GM18526 (cell line): ENCODE measurements around the gene UBL4B.

Experiments used
- POLR2A ChIP-seq: IDR thresholded peaks from 3 replicates; pipeline ENCODE4 v1.6.1; 2011; ENCODE audit not compliant: insufficient read length; ENCODE audit errors: extremely low read depth

The UBL4B gene

DNA sequence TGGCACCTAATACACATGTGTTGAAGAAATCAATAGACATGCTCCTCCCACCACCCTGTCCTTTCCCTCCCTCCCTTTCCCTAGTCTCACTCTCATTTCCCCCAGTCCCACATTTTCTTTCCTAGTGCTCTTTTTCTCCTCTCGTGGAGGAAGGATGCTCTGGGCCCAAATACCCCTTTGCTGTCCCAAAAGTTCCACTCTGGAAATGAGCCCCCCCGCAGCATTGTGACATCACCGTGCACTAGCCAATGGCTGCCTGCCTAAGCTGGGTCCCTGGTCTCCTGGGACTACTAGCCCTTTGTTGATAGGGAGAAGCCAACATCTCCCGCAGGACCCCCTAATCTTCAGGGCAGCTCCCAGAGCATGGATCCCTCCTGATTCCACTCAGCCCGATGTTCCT, at the start of gene UBL4B:
Gene UBL4B (plus strand): TSS at position 301 of the 400 bp plus-strand sequence. CDS start 92 bp downstream, at position 393.
- TF ChIP-seq POLR2A = no peak

GRCh38 chr1:110062612-110063011, 49.6 kb upstream of the UBL4B start:
- no peak for TF ChIP-seq POLR2A

GRCh38 chr1:110063781-110064180, 48.5 kb upstream of the UBL4B start:
- no peak for TF ChIP-seq POLR2A

DNA sequence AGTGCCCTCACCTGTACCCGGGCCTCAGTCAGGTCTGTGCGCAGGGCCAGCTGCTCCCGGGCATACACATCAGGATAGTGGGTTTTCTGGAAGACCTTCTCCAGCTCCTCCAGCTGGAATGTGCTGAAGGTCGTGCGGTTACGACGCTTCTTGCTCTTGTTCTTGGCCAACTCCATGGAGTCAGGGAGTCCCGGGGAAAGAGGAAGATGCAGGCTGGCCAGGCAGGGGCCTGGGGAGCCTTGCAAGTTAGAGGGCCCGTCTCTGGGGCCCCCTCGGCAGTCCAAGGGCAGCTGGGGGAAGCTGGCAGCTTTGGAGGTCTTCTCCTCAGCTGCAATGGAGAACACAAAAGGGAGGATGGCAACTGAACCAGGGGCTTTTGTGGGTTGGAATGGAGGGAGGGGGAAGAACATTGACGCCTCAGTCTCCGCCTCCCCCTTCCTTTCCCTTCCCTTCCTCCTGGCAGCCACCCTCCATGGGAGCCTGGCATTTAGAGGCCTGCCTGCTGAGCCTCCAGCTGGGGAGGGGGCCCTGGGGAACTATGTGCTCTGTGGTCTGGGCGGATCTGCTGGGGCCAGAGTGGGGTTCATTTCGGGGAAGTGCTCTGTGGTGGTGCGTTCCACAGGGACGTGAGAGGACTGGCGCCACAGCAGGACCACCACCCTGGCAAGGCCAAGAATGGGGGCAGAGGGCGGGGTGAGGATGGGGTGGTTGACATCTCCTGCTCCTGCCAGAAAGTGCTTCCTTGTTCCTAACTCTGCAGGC, 47.5 kb upstream of the UBL4B start:
- TF ChIP-seq POLR2A = no peak

DNA sequence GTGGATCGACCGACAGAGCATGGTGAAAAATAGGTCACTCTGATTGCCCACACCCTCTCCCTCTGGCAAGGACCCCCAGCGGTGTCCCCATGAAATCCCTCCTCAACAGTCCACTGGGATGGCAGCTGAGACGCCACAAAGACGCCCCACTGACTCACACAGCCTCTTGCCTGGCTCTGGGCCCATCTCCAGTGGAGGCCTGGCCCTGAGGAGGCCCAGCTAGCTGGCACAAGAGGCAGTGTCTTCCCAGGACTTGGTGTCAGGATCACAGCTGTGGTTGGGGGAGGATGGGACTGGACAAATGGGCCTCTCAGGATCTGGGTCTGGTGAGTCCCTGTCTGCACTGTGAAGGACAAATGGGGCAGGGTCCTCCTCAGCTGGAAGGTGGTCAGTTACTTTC, 46.4 kb upstream of the UBL4B start:
- no peak for TF ChIP-seq POLR2A

- no peak for TF ChIP-seq POLR2A
Observed at GRCh38 chr1:110067479-110067892, 44.8 kb upstream of the UBL4B start.

DNA sequence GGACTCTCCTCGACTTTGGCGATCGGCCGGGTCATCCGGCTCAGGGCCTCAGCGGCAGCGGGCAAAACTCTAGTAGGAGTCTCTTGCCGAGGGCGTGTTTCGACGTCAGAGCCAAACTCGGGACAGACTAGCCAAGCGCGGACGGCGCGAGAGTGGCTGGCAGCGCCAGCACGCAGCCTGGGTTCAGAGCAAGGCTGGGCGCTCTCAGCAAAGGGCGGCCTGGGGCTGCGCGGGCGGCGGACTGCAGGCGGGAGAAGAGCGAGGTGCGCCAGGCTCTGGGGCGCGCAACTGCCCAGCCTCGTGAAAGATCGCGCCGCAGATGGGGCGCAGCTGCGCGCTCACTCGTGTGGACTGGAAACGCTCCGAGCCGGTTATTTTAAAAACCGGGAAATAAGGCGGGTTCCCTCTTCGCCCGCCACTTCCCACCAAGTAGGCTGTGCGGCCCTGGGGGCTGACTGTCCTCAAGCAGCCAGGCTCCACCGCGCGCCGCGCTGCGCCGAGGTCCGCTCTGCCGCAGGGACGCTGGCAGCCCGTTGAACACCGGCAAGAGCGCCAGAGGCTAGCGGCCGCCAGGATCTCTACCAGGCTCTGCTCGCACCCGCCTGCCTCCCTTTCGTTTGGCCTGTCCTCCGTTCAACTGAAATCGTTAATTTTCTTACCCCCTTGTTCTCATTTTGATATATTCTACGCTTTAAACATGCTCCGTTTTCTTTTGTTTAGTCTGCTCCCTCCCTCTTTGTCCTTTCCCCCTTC, 44.2 kb upstream of the UBL4B start:
- no peak for TF ChIP-seq POLR2A

- TF ChIP-seq POLR2A = no peak
Observed at GRCh38 chr1:110068646-110069403, 43.4 kb upstream of the UBL4B start.

GRCh38 chr1:110069404-110070281, 42.6 kb upstream of the UBL4B start:
- no peak for TF ChIP-seq POLR2A

GRCh38 chr1:110070282-110070669, 42.0 kb upstream of the UBL4B start:
- TF ChIP-seq POLR2A = no peak

DNA sequence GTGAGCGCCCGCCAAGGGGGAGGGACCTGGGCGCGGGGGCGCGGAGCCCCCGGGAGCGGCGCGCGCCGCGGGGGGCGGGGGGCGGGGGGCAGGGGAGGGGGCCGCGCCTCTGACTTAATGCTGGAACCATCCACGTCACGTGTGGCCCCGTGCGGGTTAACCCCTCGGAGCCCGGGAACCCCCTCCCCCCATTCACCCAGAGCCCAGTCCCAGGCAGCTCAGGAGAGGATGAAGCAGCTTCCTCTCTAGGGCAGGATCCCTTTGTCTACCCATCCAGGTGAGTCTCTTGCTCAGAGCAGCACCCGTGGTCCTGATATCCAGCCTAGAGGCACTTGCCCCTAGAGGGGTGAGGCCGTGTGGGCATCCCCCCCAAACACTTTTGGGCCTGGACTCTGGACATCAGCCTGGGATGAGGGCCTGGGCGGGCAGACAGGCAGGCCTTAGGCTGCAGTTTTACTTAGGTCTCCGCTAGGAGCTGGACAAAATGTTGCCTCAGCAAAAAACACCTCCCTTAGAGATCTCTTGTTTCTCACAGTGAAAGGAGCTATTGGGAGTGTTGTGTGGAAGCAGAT, 41.5 kb upstream of the UBL4B start, which contains the start of gene ALX3:
Gene ALX3 (minus strand): TSS at position 2 of the 572 bp plus-strand sequence. CDS start 60 bp downstream, outside the sequence.
- TF ChIP-seq POLR2A = no peak

DNA sequence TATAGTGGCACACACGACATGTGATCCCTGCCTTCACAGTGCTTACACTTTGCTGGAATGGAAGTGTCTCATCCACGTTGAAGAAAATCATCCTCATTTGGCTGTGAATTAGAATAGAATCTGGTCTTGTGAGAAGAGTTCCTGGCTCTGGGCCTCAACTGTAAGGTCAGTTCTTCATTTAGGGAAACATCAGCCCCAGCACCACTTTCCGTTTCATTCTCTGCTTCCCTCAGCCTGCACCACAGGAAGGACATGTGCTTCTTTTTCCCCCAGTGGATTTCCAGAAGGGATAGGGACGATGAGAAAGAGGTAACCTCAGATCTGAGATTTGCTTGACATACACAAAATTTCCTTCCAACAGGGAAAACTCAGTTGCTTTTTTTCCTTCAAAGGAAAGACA, 38.1 kb upstream of the UBL4B start:
- no peak for TF ChIP-seq POLR2A

GRCh38 chr1:110076789-110077500, 35.3 kb upstream of the UBL4B start:
- TF ChIP-seq POLR2A = no peak

- TF ChIP-seq POLR2A = no peak
Observed at GRCh38 chr1:110081061-110081460, 31.2 kb upstream of the UBL4B start.
